ENCODE results near the gene ASMTL.
"Not testable (repeated sequence)": the region's sequence is repeated elsewhere in the genome, so short reads cannot be mapped to it uniquely, and the experiment has no call there.

DNA sequence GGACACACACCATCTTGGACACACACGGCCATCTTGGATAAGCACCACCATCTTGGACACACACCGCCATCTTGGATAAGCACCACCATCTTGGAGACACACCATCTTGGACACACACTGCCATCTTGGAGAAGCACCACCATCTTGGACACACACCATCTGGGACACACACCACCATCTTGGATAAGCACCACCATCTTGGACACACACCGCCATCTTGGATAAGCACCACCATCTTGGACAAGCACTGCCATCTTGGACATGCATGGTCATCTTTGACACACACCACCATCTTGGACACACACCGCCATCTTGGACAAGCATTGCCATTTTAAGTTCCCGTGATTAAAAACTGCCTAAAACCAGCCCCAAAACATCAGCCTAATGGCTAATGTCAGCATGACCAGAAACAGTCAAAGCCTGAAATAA lies 4.1 kb downstream of the ASMTL start:
- TF ChIP-seq POLR2A (IDR thresholded peaks at IDR 0.05); POLR2AphosphoS5 (IDR thresholded peaks at IDR 0.05; ENCODE audit: insufficient read depth in 1 of 2, low read depth in 1 of 2): not testable (repeated sequence)
- TF ChIP-seq, protein P1, sequence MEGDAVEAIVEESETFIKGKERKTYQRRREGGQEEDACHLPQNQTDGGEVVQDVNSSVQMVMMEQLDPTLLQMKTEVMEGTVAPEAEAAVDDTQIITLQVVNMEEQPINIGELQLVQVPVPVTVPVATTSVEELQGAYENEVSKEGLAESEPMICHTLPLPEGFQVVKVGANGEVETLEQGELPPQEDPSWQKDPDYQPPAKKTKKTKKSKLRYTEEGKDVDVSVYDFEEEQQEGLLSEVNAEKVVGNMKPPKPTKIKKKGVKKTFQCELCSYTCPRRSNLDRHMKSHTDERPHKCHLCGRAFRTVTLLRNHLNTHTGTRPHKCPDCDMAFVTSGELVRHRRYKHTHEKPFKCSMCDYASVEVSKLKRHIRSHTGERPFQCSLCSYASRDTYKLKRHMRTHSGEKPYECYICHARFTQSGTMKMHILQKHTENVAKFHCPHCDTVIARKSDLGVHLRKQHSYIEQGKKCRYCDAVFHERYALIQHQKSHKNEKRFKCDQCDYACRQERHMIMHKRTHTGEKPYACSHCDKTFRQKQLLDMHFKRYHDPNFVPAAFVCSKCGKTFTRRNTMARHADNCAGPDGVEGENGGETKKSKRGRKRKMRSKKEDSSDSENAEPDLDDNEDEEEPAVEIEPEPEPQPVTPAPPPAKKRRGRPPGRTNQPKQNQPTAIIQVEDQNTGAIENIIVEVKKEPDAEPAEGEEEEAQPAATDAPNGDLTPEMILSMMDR (IDR thresholded peaks at IDR 0.05) = not testable (repeated sequence)

Measured in vagina (tissue), 2 donors.